GM19438 (cell line): ENCODE results near the gene TMEM79.
"Not testable (repeated sequence)": the region's sequence is repeated elsewhere in the genome, so short reads cannot be mapped to it uniquely, and the experiment has no call there.

Source experiments
- ATAC-seq: cut with Tn5 transposase; IDR thresholded peaks from one replicate; pipeline ENCODE4 v1.9.1; 2021; ENCODE audit warnings: low read depth; ENCODE audit not compliant: unreplicated experiment

TMEM79 gene

GRCh38 chr1:156298852-156299357 is 14.8 kb downstream of the TMEM79 start, which contains the start of gene VHLL:
Gene VHLL (minus strand): TSS chr1:156299307. CDS start chr1:156299189, 118 bp downstream.
- ATAC-seq = no peak

GRCh38 chr1:156303241-156303640 is 19.1 kb downstream of the TMEM79 start:
- ATAC-seq = no peak

- no peak for ATAC-seq
These were observed 21.1 kb downstream of the TMEM79 start for GRCh38 chr1:156305215-156305614.

- ATAC-seq = no peak
These were observed 24.0 kb downstream of the TMEM79 start for GRCh38 chr1:156308078-156308477.

- ATAC-seq = no peak
These were observed 26.8 kb downstream of the TMEM79 start for GRCh38 chr1:156310962-156311361.

- no peak for ATAC-seq
These were observed 32.8 kb downstream of the TMEM79 start for GRCh38 chr1:156316909-156317308.

- no peak for ATAC-seq
These were observed 35.5 kb downstream of the TMEM79 start for GRCh38 chr1:156319664-156320063.

GRCh38 chr1:156320560-156320959 is 36.4 kb downstream of the TMEM79 start:
- no peak for ATAC-seq

GRCh38 chr1:156323179-156323578 is 39.1 kb downstream of the TMEM79 start:
- not testable (repeated sequence) for ATAC-seq

GRCh38 chr1:156336242-156336641 is 52.1 kb downstream of the TMEM79 start:
- ATAC-seq = no peak

- ATAC-seq = no peak
These were observed 53.1 kb downstream of the TMEM79 start for GRCh38 chr1:156337052-156337887.

GRCh38 chr1:156337888-156338179 is 53.7 kb downstream of the TMEM79 start:
- ATAC-seq = no peak

- peak; percentile 88 for ATAC-seq
These were observed 54.3 kb downstream of the TMEM79 start, which contains the start of the genes CCT3 and TSACC for GRCh38 chr1:156338180-156338976. Gene CCT3 (minus strand): TSS chr1:156338292. CDS start chr1:156338184, 108 bp downstream. Gene TSACC (plus strand): TSS chr1:156338526. CDS start chr1:156339758, 1,232 bp downstream.
